HepG2 (cell line): Measurements from ENCODE around the gene ZBTB45. TPM values are rescaled to one million over a fixed set of nuclear protein-coding genes. Genes with fewer than 3 reads are reported as not detected.
A peak's percentile ranks its signal among the peaks of the same experiment; 100 is the strongest.

ENCODE experiments used
- ATAC-seq: fragments of 200-7000 bp; cut with Tn5 transposase; 3 replicates; pipeline ENCODE4 v1.9.1; 2020; ENCODE audit warnings: mild to moderate bottlenecking, moderate library complexity
- BruUV-seq: library from RNA; stranded (reverse); fragments of 400-500 nt; replicated peaks from 2 replicates; lab custom pipeline; 2021; lab: Mats Ljungman, UMichigan
- CTCF ChIA-PET: fragments of 300-600 bp; formaldehyde crosslinking; extraction: SDS; loops from one replicate; lab custom pipeline; 2021; ENCODE audit warnings: low total read pairs, inconsistent platforms, low intra/inter-chr PET ratio; lab: Yijun Ruan, JAX
- POLR2A ChIA-PET: fragments of 350-600 bp; sonication (Branson Sonifier 250); formaldehyde crosslinking; loops from one replicate; lab custom pipeline; 2020; ENCODE audit warnings: antibody characterized with exemption, inconsistent platforms; lab: Yijun Ruan, JAX
- DNase-seq: peaks from one replicate; pipeline ENCODE4 v3.0.0-alpha.2; 2015; ENCODE audit warnings: low spot score
- FAIRE-seq: peaks from 3 replicates; lab custom pipeline; 2011; peaks lifted over from hg19 to GRCh38; lab: Jason Lieb, UNC
- H2AFZ ChIP-seq: one replicate; pipeline ENCODE4 v1.6.1; 2011; ENCODE audit warnings: low read length, inconsistent platforms
- H3K27ac ChIP-seq: fragments of 300-600 bp; 3 replicates; pipeline ENCODE4 v1.8.0; 2011; ENCODE audit warnings: mixed run types, mild to moderate bottlenecking, mixed read lengths, low read length, inconsistent platforms; ENCODE audit not compliant: insufficient read depth; ENCODE audit errors: extremely low read length
- H3K27me3 ChIP-seq, 2 experiments: fragments of 200-600 bp in 1 of 2; 2 replicates in 1 of 2; 3 replicates in 1 of 2; pipeline versions ENCODE4 v1.6.0 to v1.8.0; 2011; ENCODE audit warnings: low read length in 2 of 2, mild to moderate bottlenecking in 2 of 2, moderate library complexity in 2 of 2, inconsistent platforms in 1 of 2; ENCODE audit not compliant: insufficient read depth in 2 of 2, control insufficient read depth in 1 of 2
- H3K36me3 ChIP-seq, 2 experiments: fragments of 200-600 bp in 1 of 2; replicated peaks in 1 of 2; 2 replicates in 1 of 2; 3 replicates in 1 of 2; pipeline versions ENCODE4 v1.5.1 to v1.8.0; 2011; ENCODE audit warnings: low read length in 2 of 2, inconsistent platforms in 1 of 2; ENCODE audit not compliant: insufficient read depth in 2 of 2, control insufficient read depth in 1 of 2
- H3K4me1 ChIP-seq: 2 replicates; pipeline ENCODE4 v1.5.1; 2012; ENCODE audit warnings: low read length, inconsistent platforms; ENCODE audit not compliant: insufficient read depth
- H3K4me2 ChIP-seq: 2 replicates; pipeline ENCODE4 v1.6.0; 2011; ENCODE audit warnings: low read depth, low read length, inconsistent platforms
- H3K4me3 ChIP-seq, 3 experiments: fragments of 200-600 bp in 1 of 3; sonication (generic), shearing (Covaris generic) in 1 of 3; replicated peaks in 1 of 3; 2 replicates each; pipeline ENCODE4 v1.5.1; 2011 to 2016; ENCODE audit warnings: low read length in 3 of 3, inconsistent platforms in 2 of 3, low read depth in 2 of 3, mild to moderate bottlenecking in 2 of 3, control low read depth in 1 of 3, mixed read lengths in 1 of 3; ENCODE audit not compliant: insufficient read depth in 1 of 3
- H3K79me2 ChIP-seq: one replicate; pipeline ENCODE4 v1.6.1; 2011; ENCODE audit warnings: low read length, inconsistent platforms; ENCODE audit not compliant: insufficient read depth
- H3K9ac ChIP-seq: 2 replicates; pipeline ENCODE4 v1.6.0; 2011; ENCODE audit warnings: mild to moderate bottlenecking, low read depth, low read length, inconsistent platforms; ENCODE audit not compliant: insufficient read depth
- H3K9me3 ChIP-seq: 2 replicates; pipeline ENCODE4 v1.5.1; 2012; ENCODE audit warnings: mild to moderate bottlenecking, low read length
- H4K20me1 ChIP-seq: 2 replicates; pipeline ENCODE4 v1.6.0; 2011; ENCODE audit warnings: inconsistent platforms, mild to moderate bottlenecking, low read length, moderate library complexity; ENCODE audit not compliant: insufficient read depth
- ATRX ChIP-seq: sonication (generic); formaldehyde crosslinking; IDR thresholded peaks from 2 replicates; pipeline ENCODE4 v1.4.0; 2020; ENCODE audit warnings: missing genetic modification reagents, borderline replicate concordance
- HDAC2 ChIP-seq: sonication (generic); formaldehyde crosslinking; IDR thresholded peaks from 2 replicates; pipeline ENCODE4 v1.4.0; 2020; ENCODE audit warnings: missing genetic modification reagents
- MAFF ChIP-seq: IDR thresholded peaks from 2 replicates; pipeline ENCODE4 v1.6.1; 2011; ENCODE audit warnings: low read depth, low read length, improper control_type of control experiment
- MAFK ChIP-seq, 2 experiments: IDR thresholded peaks in 1 of 2; conservative IDR thresholded peaks in 1 of 2; 2 replicates each; pipeline ENCODE4 v1.6.1; 2011; ENCODE audit warnings: improper control_type of control experiment in 2 of 2, low read length in 2 of 2
- MYPOP ChIP-seq: sonication (generic); formaldehyde crosslinking; IDR thresholded peaks from 2 replicates; pipeline ENCODE4 v1.8.1; 2023; ENCODE audit warnings: mild to moderate bottlenecking, moderate library complexity, missing genetic modification reagents
- PAWR ChIP-seq: sonication (generic); formaldehyde crosslinking; IDR thresholded peaks from 2 replicates; pipeline ENCODE4 v1.4.0; 2020; ENCODE audit warnings: missing genetic modification reagents, mild to moderate bottlenecking, borderline replicate concordance
- SAFB2 ChIP-seq: sonication (generic); formaldehyde crosslinking; IDR thresholded peaks from 2 replicates; pipeline ENCODE4 v1.5.1; 2020; ENCODE audit warnings: missing genetic modification reagents, low read depth, mild to moderate bottlenecking, borderline replicate concordance
- SALL1 ChIP-seq: sonication (generic); formaldehyde crosslinking; IDR thresholded peaks from 2 replicates; pipeline ENCODE4 v1.8.0; 2022; ENCODE audit warnings: mild to moderate bottlenecking, missing genetic modification reagents
- STAT5B ChIP-seq: sonication (generic); formaldehyde crosslinking; IDR thresholded peaks from 2 replicates; pipeline ENCODE4 v1.4.0; 2020; ENCODE audit warnings: missing genetic modification reagents
- TAF1 ChIP-seq: sonication (generic); formaldehyde crosslinking; IDR thresholded peaks from 2 replicates; pipeline ENCODE4 v1.4.0; 2020; ENCODE audit warnings: missing genetic modification reagents
- ZIK1 ChIP-seq: sonication (generic); formaldehyde crosslinking; IDR thresholded peaks from 2 replicates; pipeline ENCODE4 v1.5.0; 2020; ENCODE audit warnings: mild to moderate bottlenecking, low read depth, missing genetic modification reagents, borderline replicate concordance
- ZNF883 ChIP-seq: sonication (generic); formaldehyde crosslinking; IDR thresholded peaks from 2 replicates; pipeline ENCODE4 v1.5.1; 2020; ENCODE audit warnings: mild to moderate bottlenecking, missing genetic modification reagents; ENCODE audit errors: not compliant biosample characterization
- WGBS: methylation state at CpG from one replicate; pipeline ENCODE4 v1.1.6; 2017; ENCODE audit warnings: low lambda C conversion rate; 5-methylcytosine and 5-hydroxymethylcytosine counted together
- in situ Hi-C: cut with HindIII; loops from 2 replicates; pipeline ENCODE4 v1.10.0; 2017; ENCODE audit warnings: low pct_unique_long_range_greater_than_20kb; ENCODE audit not compliant: extremely low pct_ligation_motif_present
- intact Hi-C: fragments of 100-400 bp; cut with micrococcal nuclease; formaldehyde crosslinking; loops from one replicate; pipeline ENCODE4 v1.10.0; 2022; ENCODE audit not compliant: unreplicated experiment
- polyA plus RNA-seq, 8 experiments: library from polyadenylated mRNA; depleted of rRNA in 3 of 8; stranded (reverse) in 7 of 8; unstranded in 1 of 8; fragments of >200 nt; fragmentation: Illumina TruSeq in 4 of 8; extraction: Trizol in 4 of 8; gene quantifications; 2 replicates each; pipeline versions ENCODE4 v1.2.1 to v1.2.3, GENCODE V29; 2011 to 2016; ENCODE audit warnings: low read depth in 4 of 8, missing spikeins in 1 of 8, mixed read lengths in 1 of 8; ENCODE audit not compliant: insufficient read depth in 1 of 8
- total RNA-seq, 5 experiments: library from RNA; depleted of rRNA; stranded (reverse); fragments of >200 nt; fragmentation: Illumina TruSeq; extraction: Trizol; gene quantifications; 2 replicates each; pipeline ENCODE4 v1.2.3, GENCODE V29; 2016; ENCODE audit warnings: low read depth in 1 of 5

Gene ZBTB45
- total and polyA plus RNA-seq, 2 of the 13 experiments (the other 11 are each of a cell fraction or from before 2014, with no cell fraction given): 3.0 to 3.7 TPM

DNA sequence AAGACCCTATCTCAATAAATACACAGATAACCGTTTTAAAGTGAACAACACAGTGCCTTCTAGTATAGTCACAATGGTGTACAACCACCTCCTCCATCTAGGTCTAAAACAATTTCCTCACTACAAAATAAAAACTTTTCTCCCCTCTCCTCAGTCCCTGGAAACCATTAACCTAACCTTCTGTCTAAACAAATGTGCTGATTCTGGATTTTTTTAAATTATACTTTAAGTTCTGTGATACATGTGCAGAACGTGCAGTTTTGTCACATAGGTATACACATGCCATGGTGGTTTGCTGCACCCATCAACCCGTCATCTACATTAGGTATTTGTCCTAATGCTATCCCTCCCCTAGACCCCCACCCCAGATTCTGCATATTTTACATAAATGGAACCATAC is 9.8 kb upstream of the ZBTB45 start:
- H4K20me1 ChIP-seq: no peaks in the 10 kb centered on the region
- no peak overlapping the region for H3K4me2 ChIP-seq
- H3K27me3 ChIP-seq: peaks cover 0 to 1% of the 10 kb centered on the region in 2 experiments; a peak in 1 of 5 replicates
- H3K27ac ChIP-seq: no peak overlapping the region
- H3K9me3 ChIP-seq: no peaks in the 10 kb centered on the region
- intact Hi-C loops (no loop called here), in situ Hi-C loops (no loop called here)
- H3K36me3 ChIP-seq: no peaks in the 10 kb centered on the region
- POLR2A ChIA-PET: interaction anchor here (0.8 kb wide), 1 partner anchor 14 kb away, joined by 3 read pairs; the partner anchor contains the start of gene TRIM28
- DNase-seq (no peak), ATAC-seq (no peak), FAIRE-seq (no peak)
- no peak overlapping the region for H3K4me3 ChIP-seq
- peaks cover 10% of the 10 kb centered on the region; the same call in 1 of the 2 replicates for H3K4me1 ChIP-seq
- no peak overlapping the region for H3K9ac ChIP-seq
- no peaks in the 10 kb centered on the region for H3K79me2 ChIP-seq
- no peak overlapping the region for H2AFZ ChIP-seq
- 8% methylated on average over 2 of the region's 3 CpGs for whole genome bisulfite sequencing
- no peak for TF ChIP-seq HDAC2
- 0 out of 2 replicates have a peak, but pooled peaks have one; percentile 25 for TF ChIP-seq MAFF
- no peak for TF ChIP-seq TAF1 (CRISPR knock-in tag)
- TF ChIP-seq MYPOP: no peak
- no peak for TF ChIP-seq ZNF883 (CRISPR knock-in tag)
- no peak for TF ChIP-seq STAT5B (CRISPR knock-in tag)
- no peak for TF ChIP-seq ZIK1 (CRISPR knock-in tag)
- TF ChIP-seq PAWR: no peak
- TF ChIP-seq SALL1 (CRISPR knock-in tag): no peak
- no peak for TF ChIP-seq SAFB2 (CRISPR knock-in tag)
- TF ChIP-seq MAFK (conservative IDR thresholded peaks at IDR 0.05 in 1 of 2, IDR thresholded peaks at IDR 0.05 in 1 of 2; ENCODE audit: low read length in 2 of 2): peak; percentile 40 to 72; a peak in 2 of 4 replicates
- no peak for TF ChIP-seq ATRX (CRISPR knock-in tag)
- no TSS peak for BruUV-seq
- CTCF ChIA-PET: no interaction called here
